Astrocyte (in vitro differentiated cells and primary cell): ENCODE data around the gene PSMG4. TPM values are rescaled to one million over a fixed set of nuclear protein-coding genes. Genes with fewer than 3 reads are reported as not detected.

Source experiments
- DNase-seq: peaks from one replicate; pipeline ENCODE4 v3.0.0-alpha.2; 2010; ENCODE audit warnings: low read depth
- FAIRE-seq: peaks from 2 replicates; lab custom pipeline; 2011; peaks lifted over from hg19 to GRCh38; lab: Jason Lieb, UNC
- H2AFZ ChIP-seq: 2 replicates; pipeline ENCODE4 v1.6.0; 2012; ENCODE audit warnings: low read depth, low read length, inconsistent platforms
- H3K27ac ChIP-seq: 2 replicates; pipeline ENCODE4 v1.5.1; 2011; ENCODE audit warnings: low read depth, low read length, inconsistent platforms
- H3K27me3 ChIP-seq: 2 replicates; pipeline ENCODE4 v1.6.0; 2011; ENCODE audit warnings: low read length, inconsistent platforms; ENCODE audit not compliant: insufficient read depth
- H3K36me3 ChIP-seq: 2 replicates; pipeline ENCODE4 v1.5.1; 2011; ENCODE audit warnings: low read length, inconsistent platforms; ENCODE audit not compliant: insufficient read depth
- H3K4me1 ChIP-seq: 2 replicates; pipeline ENCODE4 v1.5.1; 2011; ENCODE audit warnings: low read length, inconsistent platforms; ENCODE audit not compliant: insufficient read depth
- H3K4me2 ChIP-seq: 2 replicates; pipeline ENCODE4 v1.6.0; 2012; ENCODE audit warnings: low read length, inconsistent platforms
- H3K4me3 ChIP-seq: 2 replicates; pipeline ENCODE4 v1.5.1; 2011; ENCODE audit warnings: low read depth, mild to moderate bottlenecking, low read length, inconsistent platforms; ENCODE audit not compliant: insufficient read depth
- H3K79me2 ChIP-seq: 2 replicates; pipeline ENCODE4 v1.6.0; 2012; ENCODE audit warnings: mild to moderate bottlenecking, low read length, inconsistent platforms; ENCODE audit not compliant: insufficient read depth
- H3K9ac ChIP-seq: 2 replicates; pipeline ENCODE4 v1.6.0; 2012; ENCODE audit warnings: mild to moderate bottlenecking, low read length, inconsistent platforms
- H3K9me3 ChIP-seq: 2 replicates; pipeline ENCODE4 v1.5.1; 2012; ENCODE audit warnings: low read depth, mild to moderate bottlenecking, low read length, inconsistent platforms; ENCODE audit not compliant: insufficient read depth
- H4K20me1 ChIP-seq: 2 replicates; pipeline ENCODE4 v1.6.0; 2012; ENCODE audit warnings: low read length, inconsistent platforms; ENCODE audit not compliant: insufficient read depth
- H3K27ac Mint-ChIP-seq: one replicate; pipeline ENCODE4 v1.8.0; 2021; ENCODE audit warnings: mild to moderate bottlenecking, mixed read lengths; ENCODE audit not compliant: unreplicated experiment
- H3K27me3 Mint-ChIP-seq: one replicate; pipeline ENCODE4 v1.8.0; 2021; ENCODE audit warnings: low read depth, mixed read lengths; ENCODE audit not compliant: unreplicated experiment
- H3K36me3 Mint-ChIP-seq: one replicate; pipeline ENCODE4 v1.8.0; 2021; ENCODE audit warnings: low read depth, mixed read lengths; ENCODE audit not compliant: unreplicated experiment
- H3K4me1 Mint-ChIP-seq: one replicate; pipeline ENCODE4 v1.8.0; 2021; ENCODE audit warnings: low read depth, mixed read lengths; ENCODE audit not compliant: unreplicated experiment
- H3K4me3 Mint-ChIP-seq: one replicate; pipeline ENCODE4 v1.8.0; 2021; ENCODE audit warnings: mild to moderate bottlenecking, moderate library complexity, mixed read lengths; ENCODE audit not compliant: unreplicated experiment
- H3K9me3 Mint-ChIP-seq: one replicate; pipeline ENCODE4 v1.8.0; 2021; ENCODE audit warnings: mild to moderate bottlenecking, mixed read lengths; ENCODE audit not compliant: unreplicated experiment
- CTCF ChIP-seq: IDR thresholded peaks from 2 replicates; pipeline ENCODE4 v1.5.1; 2011; ENCODE audit warnings: low read depth, mild to moderate bottlenecking, inconsistent platforms, low read length, moderate library complexity; ENCODE audit not compliant: insufficient read depth
- EZH2 ChIP-seq: IDR thresholded peaks from 2 replicates; pipeline ENCODE4 v1.6.1; 2012; ENCODE audit warnings: mild to moderate bottlenecking, low read length, inconsistent platforms; ENCODE audit not compliant: insufficient read depth
- total RNA-seq: library from RNA; stranded (reverse); gene quantifications from 2 replicates; pipeline ENCODE4 v1.2.1, GENCODE V29; 2021

Gene PSMG4
- total RNA-seq, 1 donor from 2014 or later = 23.4 TPM

GRCh38 chr6:3222506-3223038 is 36.2 kb upstream of the PSMG4 start:
- Histone ChIP-seq H3K4me1 (peaks cover 10% of the 10 kb centered on the region), H3K36me3 (no peaks in the 10 kb centered on the region), H3K27ac (no peak overlapping the region), H3K9me3 (no peaks in the 10 kb centered on the region), H3K27me3 (peaks cover 39% of the 10 kb centered on the region), H3K4me2 (no peak overlapping the region), H3K4me3 (no peak overlapping the region), H2AFZ (no peak overlapping the region), H3K9ac (no peak overlapping the region), H3K79me2 (peaks cover 10% of the 10 kb centered on the region), H4K20me1 (peaks cover 11% of the 10 kb centered on the region)
- Mint-ChIP-seq H3K27ac (no peak overlapping the region), H3K27me3 (peaks cover 8% of the 10 kb centered on the region), H3K9me3 (peaks cover 3% of the 10 kb centered on the region), H3K36me3 (peaks cover 15% of the 10 kb centered on the region), H3K4me1 (peaks cover 8% of the 10 kb centered on the region), H3K4me3 (no peak overlapping the region)
- FAIRE-seq (no peak), DNase-seq (no peak)
- TF ChIP-seq CTCF = no peak
- TF ChIP-seq EZH2 = no peak

GRCh38 chr6:3226042-3226441 is 32.7 kb upstream of the PSMG4 start:
- DNase-seq (no peak), FAIRE-seq (no peak)
- H3K36me3 ChIP-seq = no peaks in the 10 kb centered on the region
- Mint-ChIP-seq H3K36me3 (peaks cover 13% of the 10 kb centered on the region), H3K4me3 (peak overlapping the region; percentile 93), H3K27ac (peak overlapping the region; percentile 75), H3K27me3 (peaks cover 6% of the 10 kb centered on the region), H3K4me1 (peaks cover 21% of the 10 kb centered on the region), H3K9me3 (peaks cover 3% of the 10 kb centered on the region)
- H3K79me2 ChIP-seq = peaks cover 10% of the 10 kb centered on the region
- peak overlapping the region; percentile 60 for H3K4me3 ChIP-seq
- H3K27me3 ChIP-seq = peaks cover 56% of the 10 kb centered on the region
- H3K4me2 ChIP-seq = peak overlapping the region; percentile 84
- H3K4me1 ChIP-seq = peaks cover 27% of the 10 kb centered on the region
- no peaks in the 10 kb centered on the region for H3K9me3 ChIP-seq
- H3K9ac ChIP-seq = peak overlapping the region; percentile 72
- H4K20me1 ChIP-seq = peaks cover 11% of the 10 kb centered on the region
- no peak overlapping the region for H2AFZ ChIP-seq
- no peak overlapping the region for H3K27ac ChIP-seq
- TF ChIP-seq EZH2 (no peak), CTCF (no peak)
